ENCODE data around the gene FBXO28.

- TF ChIP-seq ZNF70 (CRISPR knock-in tag; IDR thresholded peaks at IDR 0.05), result no peak
- TF ChIP-seq GLIS3 (CRISPR knock-in tag; IDR thresholded peaks at IDR 0.05), result no peak
- no peak for TF ChIP-seq SNAI2 (CRISPR knock-in tag; IDR thresholded peaks at IDR 0.05)
- TF ChIP-seq ARNTL (CRISPR knock-in tag; IDR thresholded peaks at IDR 0.05; ENCODE audit: borderline replicate concordance, low read depth), result no peak
Measured at GRCh38 chr1:224211206-224211962, 97.5 kb downstream of the FBXO28 start.

Measured in SK-N-SH treated with all-trans-retinoic acid at 6 μM for 48 hours (cell line).